ENCODE results near the gene CASR. TPM values are rescaled to one million over a fixed set of nuclear protein-coding genes. Genes with fewer than 3 reads are reported as not detected.

Gene CASR
- total RNA-seq, 1 donor from 2014 or later, result not detected

DNA sequence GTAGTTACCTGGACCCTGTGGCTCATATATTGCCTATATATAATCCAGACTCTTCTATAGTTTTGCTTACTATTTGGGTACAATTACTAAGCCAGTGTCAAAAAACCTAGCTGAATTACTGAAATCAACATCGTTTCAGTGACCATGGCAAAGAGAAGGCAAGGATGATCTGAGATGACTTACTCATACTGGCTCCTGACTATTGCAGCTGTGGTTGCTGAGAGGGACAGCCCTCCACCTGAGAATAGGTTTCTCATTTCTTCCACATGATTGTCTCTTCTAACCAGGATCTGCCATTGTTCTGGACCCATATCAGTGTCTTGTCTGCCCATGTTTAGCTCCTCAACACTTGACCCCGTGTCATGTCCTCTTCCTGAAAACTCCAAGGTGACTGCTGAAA, 30.2 kb downstream of the CASR start:
- no peak for DNase-seq (ENCODE audit: low read depth in 2 of 2)

DNA sequence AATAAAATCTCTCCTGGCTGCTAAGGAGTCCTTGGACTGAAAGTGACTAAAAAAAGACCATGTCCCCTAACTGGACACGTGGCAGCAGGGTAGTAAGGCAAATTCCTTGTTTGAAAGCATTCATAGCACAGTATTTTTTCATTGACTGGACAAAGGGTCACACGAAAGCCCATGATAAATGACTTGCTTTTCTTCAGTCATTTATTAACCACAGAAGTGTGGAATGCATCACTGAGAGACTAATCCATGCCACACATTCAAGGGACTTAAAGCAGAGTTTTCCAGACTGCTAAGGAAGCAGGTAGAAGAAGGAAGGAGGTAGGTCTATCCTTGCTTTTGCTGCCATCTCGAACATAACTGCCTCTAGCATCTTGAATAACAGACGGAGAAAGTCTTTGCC, 31.2 kb downstream of the CASR start:
- no peak for DNase-seq (ENCODE audit: low read depth in 2 of 2)

DNA sequence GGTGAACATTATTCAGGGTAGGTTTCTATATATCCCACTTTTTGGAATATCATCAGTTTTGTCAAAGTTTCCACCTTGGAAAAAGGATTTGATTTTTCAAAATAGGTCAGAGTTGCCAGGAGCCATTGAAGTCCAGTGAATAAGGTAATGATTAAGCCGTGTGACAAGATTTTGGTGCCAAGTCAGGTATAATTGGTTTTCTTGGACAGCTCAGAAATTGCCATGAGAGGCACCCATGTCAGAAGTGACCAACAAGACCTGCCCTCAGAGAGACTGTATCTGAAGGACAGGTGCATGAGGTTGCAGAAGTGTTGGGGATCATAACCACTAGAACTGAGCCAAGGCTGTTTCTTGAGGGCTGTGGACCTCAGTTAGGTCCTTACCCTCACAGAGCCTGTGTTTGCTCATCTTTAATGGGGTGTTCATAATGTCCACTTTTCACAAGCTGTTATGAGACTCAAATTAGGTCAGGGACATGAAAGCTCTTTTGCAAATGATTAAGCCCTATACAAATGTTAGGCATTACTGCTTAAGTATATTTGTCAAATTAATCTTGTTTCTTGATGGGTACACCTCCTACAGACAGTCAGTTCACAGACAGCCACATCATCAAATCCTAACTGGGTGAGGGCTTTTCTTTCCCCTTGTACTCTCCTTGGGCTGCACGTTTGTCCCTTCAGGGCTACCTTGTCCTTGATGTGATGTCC, 32.3 kb downstream of the CASR start:
- no peak for DNase-seq (ENCODE audit: low read depth in 2 of 2)

DNA sequence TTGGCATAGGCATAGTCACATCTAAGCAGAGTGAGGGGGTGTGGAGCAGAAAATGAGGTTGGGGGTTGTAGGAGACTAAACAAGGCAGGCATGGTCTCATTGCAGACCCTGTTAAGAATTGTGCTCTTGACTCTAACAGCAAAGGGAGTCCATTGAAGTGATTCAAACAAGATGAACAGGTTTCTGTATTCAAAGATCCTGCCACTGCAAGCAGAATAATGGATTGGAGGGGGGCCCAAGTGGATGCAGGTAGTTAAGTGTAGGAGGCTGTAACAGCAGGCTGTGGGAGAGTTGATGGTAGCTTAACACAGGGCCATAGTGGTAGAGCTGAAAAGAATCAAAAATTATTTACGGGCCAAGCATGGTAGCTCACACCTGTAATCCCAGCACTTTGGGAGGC, 34.4 kb downstream of the CASR start:
- no peak for DNase-seq (ENCODE audit: low read depth in 2 of 2)

DNA sequence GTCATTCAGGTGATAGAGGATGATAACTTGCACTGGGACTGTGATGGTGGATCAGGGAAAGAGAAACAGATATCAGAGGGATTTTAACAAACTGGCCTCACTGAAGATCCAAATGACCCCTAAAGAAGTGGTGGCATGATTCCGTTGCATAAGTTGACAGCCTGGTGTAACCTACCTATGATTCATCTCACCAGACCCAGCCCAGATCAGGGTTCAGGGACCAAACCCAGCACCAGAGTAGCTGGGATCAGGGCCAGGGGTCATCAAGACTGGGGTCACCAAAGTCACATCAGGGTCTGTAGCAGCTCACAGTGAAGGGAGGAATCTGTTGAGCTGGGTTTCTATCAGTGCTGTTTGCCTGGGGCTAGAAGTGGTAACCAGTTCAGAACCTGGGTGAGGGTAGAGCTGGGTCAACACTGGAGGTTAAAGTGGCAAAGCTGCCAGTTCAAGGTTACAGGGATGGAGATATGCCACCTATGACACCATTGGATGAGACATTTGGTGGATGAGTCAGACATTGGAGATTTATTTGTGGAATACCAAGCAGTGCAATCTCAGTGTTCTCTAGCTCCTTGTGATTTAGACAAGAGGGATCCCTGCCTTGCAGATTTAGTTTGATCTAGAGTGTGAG, 35.9 kb downstream of the CASR start:
- DNase-seq (ENCODE audit: low read depth in 2 of 2), result no peak

DNA sequence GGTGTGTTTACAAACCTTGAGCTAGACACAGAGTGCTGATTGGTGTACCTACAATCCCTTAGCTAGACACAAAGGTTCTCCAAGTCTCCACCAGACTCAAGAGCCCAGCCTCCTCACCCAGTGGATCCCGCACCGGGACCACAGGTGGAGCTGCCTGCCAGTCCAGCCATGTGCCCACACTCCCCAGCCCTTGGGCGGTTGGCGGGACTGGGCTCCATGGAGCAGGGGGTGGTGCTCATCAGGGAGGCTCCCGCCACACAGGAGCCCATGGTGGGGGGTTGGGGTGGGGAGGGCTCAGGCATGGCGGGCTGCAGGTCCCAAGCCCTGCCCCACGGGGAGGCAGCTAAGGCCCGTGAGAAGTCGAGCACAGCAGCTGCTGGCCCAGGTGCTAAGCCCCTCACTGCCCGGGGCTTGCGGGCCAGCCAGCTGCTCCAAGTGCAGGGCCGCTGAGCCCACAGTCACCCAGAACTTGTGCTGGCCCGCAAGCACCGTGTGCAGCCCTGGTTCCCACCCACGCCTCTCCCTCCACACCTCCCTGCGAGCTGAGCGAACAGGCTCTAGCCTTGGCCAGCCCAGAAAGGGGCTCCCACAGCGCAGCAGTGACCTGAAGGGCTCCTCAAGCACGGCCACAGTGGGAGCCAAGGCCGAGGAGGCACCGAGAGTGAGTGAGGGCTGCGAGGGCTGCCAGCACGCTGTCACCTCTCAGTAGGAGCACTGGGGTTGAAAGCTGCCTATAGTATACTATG, 43.7 kb downstream of the CASR start:
- no peak for DNase-seq (ENCODE audit: low read depth in 2 of 2)

DNA sequence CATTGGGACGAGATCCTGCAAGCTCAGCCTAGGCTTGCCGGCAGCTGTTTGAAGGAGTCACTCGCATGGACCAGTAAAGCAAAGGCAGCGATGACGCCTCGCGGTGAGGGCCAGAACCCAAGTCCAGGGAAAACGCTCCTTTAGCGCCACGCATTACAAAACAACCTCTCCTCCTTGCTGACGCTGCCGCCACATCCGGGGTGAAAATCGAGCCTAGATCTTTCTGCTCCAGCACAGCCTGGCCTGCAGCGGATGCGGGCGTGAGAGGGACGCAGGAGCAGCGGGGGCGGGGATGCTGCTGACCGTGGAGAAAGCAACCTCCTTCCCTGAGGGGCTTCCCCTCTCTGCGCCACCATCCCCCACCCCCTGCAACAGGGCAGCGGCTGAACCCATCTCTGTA, 46.7 kb downstream of the CASR start:
- no peak for DNase-seq (ENCODE audit: low read depth in 2 of 2)

DNA sequence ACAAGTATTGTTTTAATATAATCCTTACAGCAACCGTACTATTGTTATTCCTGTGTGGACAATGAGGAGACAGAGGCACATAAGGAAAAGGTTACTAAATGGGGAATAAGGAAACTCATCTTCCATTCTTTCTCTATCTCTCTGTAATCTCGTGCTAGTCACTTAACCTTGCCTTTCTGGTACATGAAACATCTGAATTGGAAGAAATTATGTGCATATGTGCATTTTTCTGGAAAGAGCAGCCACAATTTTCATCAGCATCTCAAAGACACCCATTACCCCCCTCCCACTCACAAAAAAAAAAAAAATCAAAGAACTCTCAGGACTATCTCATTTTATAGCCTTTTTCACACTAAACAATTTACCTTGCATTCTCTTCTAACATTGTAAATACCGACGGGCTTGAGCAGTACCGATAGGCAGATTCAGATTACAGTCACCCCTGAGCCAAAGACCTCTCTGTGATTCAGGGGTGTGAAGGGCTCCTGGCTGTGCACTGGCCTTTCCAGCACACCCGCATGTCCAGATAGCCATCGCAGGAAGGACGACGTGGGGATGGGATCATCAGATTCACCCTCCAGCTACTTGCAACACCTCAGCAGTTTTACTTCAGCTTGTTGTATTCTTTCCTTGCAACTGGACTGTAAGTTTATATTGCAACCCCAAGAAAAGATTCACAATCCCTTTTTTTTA, 48.1 kb downstream of the CASR start:
- no peak for DNase-seq (ENCODE audit: low read depth in 2 of 2)

DNA sequence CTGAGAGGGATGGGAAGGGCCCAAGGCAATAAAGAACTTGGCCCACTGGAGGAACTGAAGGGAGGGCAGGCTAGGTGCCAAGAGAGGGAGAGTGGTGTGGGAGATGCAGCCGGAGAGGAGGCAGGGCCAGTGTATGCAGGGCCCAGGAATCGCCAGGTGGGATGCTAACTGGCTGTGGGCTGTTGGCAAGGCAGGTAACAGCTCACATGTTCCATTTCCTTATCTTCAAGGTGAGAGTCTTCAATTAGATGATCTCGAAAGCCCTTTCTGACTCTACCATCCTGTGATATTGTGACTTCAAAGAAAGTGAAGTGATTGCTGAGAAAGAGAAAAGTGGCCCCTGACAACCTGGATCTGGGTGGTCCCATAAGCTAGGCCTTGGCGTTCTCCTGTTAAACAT, 49.0 kb downstream of the CASR start:
- DNase-seq (ENCODE audit: low read depth in 2 of 2), result no peak

DNA sequence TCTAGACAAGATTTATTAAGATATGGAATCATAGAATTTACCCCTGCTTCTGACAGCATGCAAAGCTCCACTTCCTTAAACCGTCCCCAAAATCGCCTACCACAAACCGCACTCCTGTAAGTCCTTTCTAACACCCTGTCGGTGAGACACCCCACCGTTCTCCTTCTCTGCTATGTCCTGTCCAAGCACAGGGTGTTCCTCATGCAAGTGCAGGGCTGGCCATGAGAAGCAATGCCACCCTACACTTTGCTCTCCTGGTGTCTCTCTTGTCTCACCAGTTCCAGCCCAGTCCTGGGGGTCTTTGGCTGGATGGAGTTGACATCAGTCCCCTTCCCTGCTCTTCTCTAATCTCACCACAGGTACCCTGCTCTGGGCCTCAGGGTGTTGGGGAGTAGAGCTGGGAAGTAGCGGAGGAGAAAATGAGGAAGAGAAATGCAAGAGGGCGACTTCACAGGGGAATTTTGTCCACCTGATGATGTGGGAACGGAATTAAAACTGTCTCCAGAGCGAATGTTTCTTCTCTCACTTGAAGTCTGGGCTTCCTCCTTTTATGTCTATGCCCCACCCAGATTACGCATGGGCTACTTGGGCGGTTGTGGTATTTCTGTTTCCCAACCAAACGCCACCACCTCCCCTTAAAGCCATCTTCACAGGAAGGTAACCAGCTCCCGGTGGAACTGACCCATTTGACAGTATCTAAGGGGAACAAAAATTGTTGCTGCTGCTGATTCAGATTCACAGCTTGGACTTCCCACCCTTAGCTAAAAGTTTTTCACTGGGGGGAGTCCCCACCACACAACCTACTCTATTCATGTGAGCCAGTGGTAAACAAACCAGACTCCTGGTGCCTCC, 49.9 kb downstream of the CASR start:
- DNase-seq (ENCODE audit: low read depth in 2 of 2), result no peak

DNA sequence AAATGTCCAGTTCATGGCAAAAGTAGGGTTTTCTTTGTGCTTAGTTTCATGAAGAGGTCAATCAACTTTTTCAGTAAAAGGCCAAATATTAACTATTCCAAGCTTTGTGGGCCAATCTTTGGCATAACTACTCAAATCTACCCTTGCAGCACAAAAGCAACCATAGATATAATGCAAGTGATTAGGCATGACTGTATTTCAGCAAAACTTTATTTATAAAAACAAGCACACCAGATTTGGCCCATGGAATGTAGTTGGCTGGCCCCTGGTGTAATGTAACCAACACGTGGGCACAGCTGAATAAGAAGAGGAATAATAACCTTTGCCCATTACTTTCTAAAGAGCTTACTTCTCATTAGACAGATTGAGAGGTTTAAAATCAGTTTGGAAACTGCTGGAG, 50.6 kb downstream of the CASR start:
- no peak for DNase-seq (ENCODE audit: low read depth in 2 of 2)

DNA sequence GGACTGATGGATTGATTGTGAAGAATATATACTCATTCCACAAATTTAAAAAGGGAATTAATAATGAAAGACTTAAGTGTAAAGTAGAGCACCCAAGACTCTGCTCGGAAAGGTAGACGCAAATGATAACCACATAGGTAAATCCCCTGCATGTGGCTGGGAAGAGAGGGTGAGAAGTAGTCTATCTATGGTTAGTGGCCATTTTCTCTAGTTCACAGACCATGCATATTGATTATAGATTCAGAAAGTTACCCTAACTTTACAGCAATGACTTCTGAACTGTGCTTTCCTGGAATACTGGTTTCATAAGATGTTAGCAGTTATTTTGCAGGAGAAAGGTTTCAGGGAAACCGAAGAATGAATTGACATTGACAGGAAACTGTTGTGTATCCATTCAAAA, 51.7 kb downstream of the CASR start:
- DNase-seq (ENCODE audit: low read depth in 2 of 2), result no peak

DNA sequence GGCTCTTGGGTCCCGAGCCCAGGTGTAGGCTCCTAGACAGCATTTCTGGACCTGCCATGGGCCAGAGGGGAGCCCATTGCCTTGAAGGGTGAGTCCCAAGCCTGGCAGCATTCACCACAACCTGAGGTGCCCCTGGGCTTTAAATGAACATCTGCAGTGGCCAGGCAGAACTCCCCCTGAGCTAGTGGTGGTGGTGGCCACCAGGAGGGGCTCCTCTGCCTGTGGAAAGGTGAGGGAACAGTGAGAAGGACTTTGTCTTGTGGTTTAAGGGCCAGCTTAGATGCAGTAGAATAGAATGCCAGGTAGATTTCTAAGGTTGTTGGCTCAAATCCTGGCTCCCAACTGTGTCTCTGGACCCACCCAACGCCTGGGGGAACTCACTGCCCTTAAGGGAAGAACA, 55.6 kb downstream of the CASR start:
- no peak for DNase-seq (ENCODE audit: low read depth in 2 of 2)

DNA sequence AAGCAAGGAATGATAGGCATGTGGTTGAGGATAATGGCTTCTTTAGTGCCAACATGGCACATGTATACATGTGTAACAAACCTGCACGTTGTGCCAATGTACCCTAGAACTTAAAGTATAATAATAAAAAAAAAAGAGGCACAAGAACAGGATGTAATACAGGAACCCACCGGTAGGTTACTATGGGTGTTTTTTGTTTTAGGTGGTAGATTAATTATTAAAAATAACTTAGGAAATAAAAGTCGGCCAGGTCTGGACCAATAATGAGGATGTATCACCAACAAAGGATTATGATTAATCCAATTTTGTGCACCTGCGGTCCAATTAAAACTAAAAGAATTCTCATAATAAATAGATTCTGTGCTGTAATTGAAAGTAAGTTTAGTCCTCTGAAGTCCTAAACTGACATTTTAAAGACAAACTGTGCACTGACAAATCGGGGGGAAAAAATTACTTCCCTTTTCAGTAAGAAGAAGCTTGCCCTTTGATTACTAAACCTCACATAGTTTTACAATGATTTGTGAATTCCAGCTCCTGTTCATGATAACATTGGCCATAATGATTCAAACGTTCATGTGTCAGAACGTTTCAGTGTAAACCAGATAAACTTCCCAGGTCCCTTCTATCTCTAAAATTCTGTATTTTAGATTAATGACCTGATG, 62.2 kb downstream of the CASR start:
- no peak for DNase-seq (ENCODE audit: low read depth in 2 of 2)

DNA sequence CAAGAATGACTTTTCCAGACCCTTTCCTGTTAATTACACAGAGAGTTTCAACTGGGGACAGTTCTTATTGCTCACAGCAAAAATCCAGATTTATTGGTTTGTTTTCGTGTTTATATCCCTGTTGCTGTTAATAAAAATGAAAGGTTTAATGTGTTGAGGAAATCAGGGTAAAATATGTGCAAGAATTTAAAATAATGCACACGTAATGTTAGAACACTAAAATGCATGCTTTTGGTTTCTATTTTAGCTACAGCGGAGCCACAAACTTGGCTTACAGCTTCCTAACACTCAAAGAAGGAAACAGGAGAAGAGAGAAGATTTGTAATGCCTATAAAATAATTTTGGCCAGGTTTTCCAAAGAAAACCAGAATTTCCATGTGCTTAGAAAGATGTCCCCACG, 62.7 kb downstream of the CASR start:
- no peak for DNase-seq (ENCODE audit: low read depth in 2 of 2)

DNA sequence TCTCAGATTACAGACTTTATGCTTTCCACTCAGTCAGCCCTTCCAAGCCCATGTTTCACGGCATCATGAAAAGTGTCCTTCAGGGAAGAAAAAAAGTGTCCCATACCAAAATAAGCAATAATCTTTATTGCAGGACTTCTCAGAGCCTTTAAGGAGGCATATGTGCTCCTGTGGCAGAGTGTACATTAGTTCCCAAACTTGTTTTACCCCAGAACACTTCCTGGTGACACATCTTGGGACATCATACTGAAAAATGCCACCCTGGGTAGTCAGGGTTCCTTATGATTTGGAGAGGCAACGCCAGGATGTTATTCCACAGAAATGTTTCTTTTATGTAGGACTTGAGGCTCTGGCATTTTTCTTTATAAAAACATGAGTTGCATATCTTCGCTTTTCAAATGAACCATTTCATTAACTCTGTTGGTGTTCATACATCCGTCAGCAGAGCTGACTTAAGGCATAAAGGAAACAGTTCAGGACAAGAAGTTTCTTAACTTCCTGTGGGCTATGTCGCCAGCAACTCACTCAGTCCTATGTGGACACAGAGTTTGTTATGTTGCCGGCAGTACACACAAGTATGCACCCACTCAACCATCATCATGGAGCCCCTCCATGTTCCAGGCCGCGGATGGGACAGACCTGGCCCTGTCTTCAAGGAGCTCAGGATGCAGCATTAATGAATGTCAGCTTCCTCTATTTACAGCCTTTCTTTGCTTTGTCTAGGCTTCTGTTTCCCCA, 63.8 kb downstream of the CASR start:
- no peak for DNase-seq (ENCODE audit: low read depth in 2 of 2)

DNA sequence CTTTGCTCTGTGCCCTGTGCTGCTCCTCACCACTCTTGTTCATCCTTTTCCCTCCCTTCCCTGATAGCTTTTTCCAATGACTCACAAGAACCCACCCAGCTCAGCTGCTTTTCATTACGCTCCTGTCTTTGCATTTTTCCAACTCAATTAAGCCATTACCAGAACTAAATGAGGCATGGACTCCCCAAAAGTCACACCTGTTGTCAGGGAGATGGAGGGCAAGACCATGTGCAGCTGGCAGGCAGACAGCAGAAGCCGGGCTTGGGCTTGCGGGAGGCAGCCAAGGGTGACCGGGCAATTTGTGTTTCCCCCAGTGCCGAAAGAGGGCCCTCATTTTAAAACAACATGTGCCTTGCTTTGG, 64.3 kb downstream of the CASR start:
- no peak for DNase-seq (ENCODE audit: low read depth in 2 of 2)

DNA sequence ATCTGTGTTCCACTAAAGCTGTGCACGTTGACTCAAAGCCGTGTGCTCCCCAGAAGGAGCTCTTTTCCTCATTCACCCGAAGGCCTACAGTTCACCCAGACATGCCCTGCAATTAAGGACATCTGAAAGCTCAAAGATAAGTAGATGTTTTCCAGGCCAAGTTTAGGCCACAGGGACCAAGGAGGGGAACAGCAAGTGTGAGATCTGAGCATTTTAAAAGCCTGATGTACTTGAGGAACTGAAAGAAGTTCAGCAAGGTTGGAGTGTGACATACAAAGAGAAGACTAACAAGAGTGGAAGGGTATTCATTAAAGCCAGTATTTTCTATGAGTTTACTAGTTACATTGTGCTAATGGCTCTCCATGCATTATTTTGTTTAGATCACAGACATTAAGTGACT, 68.0 kb downstream of the CASR start:
- DNase-seq (ENCODE audit: low read depth in 2 of 2), result no peak

DNA sequence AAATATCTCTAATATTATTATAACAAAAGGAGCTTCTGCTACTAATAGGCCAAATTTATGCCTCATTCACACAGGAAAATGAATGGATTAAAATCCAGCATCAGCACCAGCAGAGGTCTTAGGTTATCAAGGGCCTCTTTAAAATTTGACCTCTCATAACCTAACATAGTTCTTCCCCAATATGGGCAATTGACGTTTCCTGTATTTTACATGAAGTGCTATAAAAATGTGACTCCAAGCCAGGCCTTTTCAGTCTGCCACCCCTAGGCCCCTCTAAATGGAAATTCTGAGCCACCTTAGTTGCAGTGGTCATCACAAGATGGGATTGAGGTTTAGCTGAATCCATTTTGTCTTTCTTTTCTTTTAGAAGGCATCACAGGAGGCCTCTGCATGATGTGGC, 70.1 kb downstream of the CASR start:
- no peak for DNase-seq (ENCODE audit: low read depth in 2 of 2)

DNA sequence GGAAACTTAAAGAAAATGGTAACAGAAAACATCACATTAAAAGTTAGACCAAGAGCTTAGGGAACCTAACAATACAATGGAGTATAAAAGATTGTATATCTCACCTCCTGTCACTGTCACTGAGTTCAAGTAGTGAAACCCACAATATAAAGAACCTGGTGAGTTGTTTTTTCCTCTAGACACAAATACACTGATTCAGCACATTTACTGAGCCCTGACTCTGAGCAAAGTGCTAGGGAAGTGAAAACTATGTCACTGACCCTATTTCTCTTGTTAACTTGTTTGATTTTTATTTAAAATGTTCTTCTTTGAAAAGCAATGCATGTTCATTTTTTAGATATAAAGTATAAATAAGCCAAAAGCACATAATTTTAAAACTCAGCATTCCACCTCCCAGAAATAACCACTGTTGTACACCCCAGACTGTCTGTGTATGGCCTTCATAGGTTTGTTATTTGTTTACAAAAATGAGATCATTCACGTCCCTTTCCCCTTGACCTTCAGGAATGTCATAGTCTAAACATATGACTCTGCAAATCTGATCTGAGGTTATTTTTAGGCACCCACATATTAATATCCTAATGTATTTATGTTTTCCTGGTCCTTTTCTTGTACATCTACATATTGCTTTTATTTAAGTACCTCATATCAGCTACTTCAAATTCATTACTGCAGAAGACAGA, 72.4 kb downstream of the CASR start:
- DNase-seq (ENCODE audit: low read depth in 2 of 2), result no peak

Measured in dermis microvascular lymphatic vessel endothelial cell (primary cell).